HepG2 (cell line): ENCODE data around the gene IRF7. TPM values are rescaled to one million over a fixed set of nuclear protein-coding genes. Genes with fewer than 3 reads are reported as not detected.

Experiments
- CHCHD3 ChIP-seq: sonication (generic); formaldehyde crosslinking; IDR thresholded peaks from 2 replicates; pipeline ENCODE4 v1.8.0; 2022; ENCODE audit warnings: mild to moderate bottlenecking, missing genetic modification reagents, moderate library complexity
- CREBL2 ChIP-seq: sonication (generic); formaldehyde crosslinking; IDR thresholded peaks from 2 replicates; pipeline ENCODE4 v1.8.1; 2023; ENCODE audit warnings: missing genetic modification reagents, mild to moderate bottlenecking, borderline replicate concordance
- GATAD1 ChIP-seq: IDR thresholded peaks from 2 replicates; pipeline ENCODE4 v1.6.1; 2016; ENCODE audit warnings: missing genetic modification reagents, missing compliant biosample characterization
- GATAD2A ChIP-seq: IDR thresholded peaks from 2 replicates; pipeline ENCODE4 v1.6.1; 2016
- GTF3A ChIP-seq: sonication (generic); formaldehyde crosslinking; conservative IDR thresholded peaks from 2 replicates; pipeline ENCODE4 v1.4.0; 2020; ENCODE audit warnings: mild to moderate bottlenecking, missing genetic modification reagents
- HNRNPK ChIP-seq: fragments of 200-400 bp; formaldehyde crosslinking; IDR thresholded peaks from 2 replicates; pipeline ENCODE4 v1.6.1; 2018; ENCODE audit warnings: low read length, low read depth, moderate library complexity, mild to moderate bottlenecking; ENCODE audit not compliant: poor library complexity, severe bottlenecking
- KDM1A ChIP-seq: IDR thresholded peaks from 2 replicates; pipeline ENCODE4 v1.6.1; 2016; ENCODE audit warnings: missing compliant biosample characterization
- KIAA2018 ChIP-seq: sonication (generic); formaldehyde crosslinking; IDR thresholded peaks from 2 replicates; pipeline ENCODE4 v1.5.0; 2020; ENCODE audit warnings: mild to moderate bottlenecking, missing genetic modification reagents, borderline replicate concordance
- MTA1 ChIP-seq: sonication (generic); formaldehyde crosslinking; IDR thresholded peaks from 2 replicates; pipeline ENCODE4 v1.4.0; 2020; ENCODE audit warnings: missing genetic modification reagents, mild to moderate bottlenecking, borderline replicate concordance
- NBN ChIP-seq: fragments of 450-650 bp; conservative IDR thresholded peaks from 2 replicates; pipeline ENCODE4 v1.6.1; 2017
- U2AF2 ChIP-seq: fragments of 200-400 bp; formaldehyde crosslinking; IDR thresholded peaks from 2 replicates; pipeline ENCODE4 v1.6.1; 2017; ENCODE audit warnings: low read depth, mild to moderate bottlenecking, low read length
- ZBTB38 ChIP-seq: sonication (generic); formaldehyde crosslinking; IDR thresholded peaks from 2 replicates; pipeline ENCODE4 v1.5.1; 2020; ENCODE audit warnings: mild to moderate bottlenecking, missing genetic modification reagents
- ZFAT ChIP-seq: sonication (generic); formaldehyde crosslinking; conservative IDR thresholded peaks from 2 replicates; pipeline ENCODE4 v1.8.1; 2023; ENCODE audit warnings: missing genetic modification reagents, inconsistent platforms
- ZFP36 ChIP-seq: fragments of 150-350 bp; IDR thresholded peaks from 2 replicates; pipeline ENCODE4 v1.6.1; 2018; ENCODE audit warnings: borderline replicate concordance, low read length, low read depth; ENCODE audit not compliant: partially characterized antibody
- ZNF33B ChIP-seq: sonication (generic); formaldehyde crosslinking; IDR thresholded peaks from 2 replicates; pipeline ENCODE4 v1.5.1; 2020; ENCODE audit warnings: mild to moderate bottlenecking, missing genetic modification reagents
- ZNF562 ChIP-seq: sonication (generic); formaldehyde crosslinking; IDR thresholded peaks from 2 replicates; pipeline ENCODE4 v1.8.0; 2022; ENCODE audit warnings: missing genetic modification reagents, borderline replicate concordance
- ZNF770 ChIP-seq: sonication (generic); formaldehyde crosslinking; IDR thresholded peaks from 2 replicates; pipeline ENCODE4 v1.5.0; 2020; ENCODE audit warnings: mild to moderate bottlenecking, missing genetic modification reagents
- ZNF878 ChIP-seq: sonication (generic); formaldehyde crosslinking; IDR thresholded peaks from 2 replicates; pipeline ENCODE4 v1.8.1; 2023; ENCODE audit warnings: mild to moderate bottlenecking, missing genetic modification reagents, moderate library complexity
- ZNF879 ChIP-seq: sonication (generic); formaldehyde crosslinking; IDR thresholded peaks from 2 replicates; pipeline ENCODE4 v1.8.1; 2023; ENCODE audit warnings: missing genetic modification reagents
- polyA plus RNA-seq, 8 experiments: library from polyadenylated mRNA; depleted of rRNA in 3 of 8; stranded (reverse) in 7 of 8; unstranded in 1 of 8; fragments of >200 nt; fragmentation: Illumina TruSeq in 4 of 8; extraction: Trizol in 4 of 8; gene quantifications; 2 replicates each; pipeline versions ENCODE4 v1.2.1 to v1.2.3, GENCODE V29; 2011 to 2016; ENCODE audit warnings: low read depth in 4 of 8, missing spikeins in 1 of 8, mixed read lengths in 1 of 8; ENCODE audit not compliant: insufficient read depth in 1 of 8
- total RNA-seq, 5 experiments: library from RNA; depleted of rRNA; stranded (reverse); fragments of >200 nt; fragmentation: Illumina TruSeq; extraction: Trizol; gene quantifications; 2 replicates each; pipeline ENCODE4 v1.2.3, GENCODE V29; 2016; ENCODE audit warnings: low read depth in 1 of 5

Gene IRF7
- total and polyA plus RNA-seq, 2 of the 13 experiments (the other 11 are each of a cell fraction or from before 2014, with no cell fraction given): not detected

- TF ChIP-seq KIAA2018 (CRISPR knock-in tag) (no peak), NBN (no peak), ZFAT (no peak), KDM1A (no peak), U2AF2 (no peak), ZFP36 (no peak), GTF3A (CRISPR knock-in tag) (no peak), ZBTB38 (CRISPR knock-in tag) (0 out of 2 replicates have a peak, but pooled peaks have one; percentile 18), HNRNPK (no peak), GATAD2A (peak; percentile 74; the same call in 1 of the 2 replicates), CREBL2 (CRISPR knock-in tag) (no peak), CHCHD3 (CRISPR knock-in tag) (no peak), ZNF770 (CRISPR knock-in tag) (no peak), ZNF879 (CRISPR knock-in tag) (no peak), GATAD1 (CRISPR knock-in tag) (no peak), ZNF33B (CRISPR knock-in tag) (no peak), ZNF878 (no peak), ZNF562 (CRISPR knock-in tag) (no peak), MTA1 (CRISPR knock-in tag) (peak; percentile 84; the same call in 1 of the 2 replicates)
Observed at GRCh38 chr11:655036-655726, 39.4 kb upstream of the IRF7 start (continued).
